Endothelial cell of umbilical vein (primary cell): ENCODE data around the gene MOAP1. TPM values are rescaled to one million over a fixed set of nuclear protein-coding genes. Genes with fewer than 3 reads are reported as not detected.

Experiments used
- BruUV-seq: library from RNA; stranded (reverse); fragments of 400-500 nt; replicated peaks from 2 replicates; lab custom pipeline; 2021; lab: Mats Ljungman, UMichigan
- CTCF ChIA-PET: fragments of 300-600, 350-600 bp; sonication (Branson Sonifier 250); formaldehyde crosslinking; loops from one replicate; lab custom pipeline; 2021; ENCODE audit warnings: antibody characterized with exemption, inconsistent platforms; lab: Charles Lee
- POLR2A ChIA-PET: fragments of 300-600, 350-600 bp; sonication (Branson Sonifier 250); formaldehyde crosslinking; loops from one replicate; lab custom pipeline; 2021; ENCODE audit warnings: antibody characterized with exemption, inconsistent platforms; lab: Charles Lee
- DNase-seq: peaks from one replicate; pipeline ENCODE4 v3.0.0-alpha.2; 2011; ENCODE audit warnings: low read depth, low spot score
- FAIRE-seq: peaks from 2 replicates; lab custom pipeline; 2011; peaks lifted over from hg19 to GRCh38; lab: Jason Lieb, UNC
- H2AFZ ChIP-seq: 2 replicates; pipeline ENCODE4 v1.6.0; 2012; ENCODE audit warnings: low read depth, low read length, control low read depth, inconsistent platforms
- H3K27ac ChIP-seq: 2 replicates; pipeline ENCODE4 v1.5.1; 2011; ENCODE audit warnings: low read depth, mild to moderate bottlenecking, control low read depth, low read length, moderate library complexity; ENCODE audit not compliant: insufficient read depth
- H3K27me3 ChIP-seq, 2 experiments: 2 replicates each; pipeline versions ENCODE4 v1.6.0 to v1.6.1; 2011; ENCODE audit warnings: low read length in 2 of 2, mixed read lengths in 1 of 2; ENCODE audit not compliant: control insufficient read depth in 2 of 2, insufficient read depth in 2 of 2
- H3K36me3 ChIP-seq, 2 experiments: 2 replicates in 1 of 2; 3 replicates in 1 of 2; pipeline ENCODE4 v1.5.1; 2011; ENCODE audit warnings: low read length in 2 of 2, mild to moderate bottlenecking in 1 of 2, moderate library complexity in 1 of 2; ENCODE audit not compliant: control insufficient read depth in 2 of 2, insufficient read depth in 2 of 2; ENCODE audit errors: extremely low read depth in 1 of 2
- H3K4me1 ChIP-seq: 3 replicates; pipeline ENCODE4 v1.5.1; 2011; ENCODE audit warnings: mild to moderate bottlenecking, low read length; ENCODE audit not compliant: control insufficient read depth, insufficient read depth; ENCODE audit errors: extremely low read depth
- H3K4me2 ChIP-seq: 2 replicates; pipeline ENCODE4 v1.6.1; 2011; ENCODE audit warnings: low read length, control low read depth, mixed read lengths; ENCODE audit not compliant: insufficient read depth
- H3K4me3 ChIP-seq, 3 experiments: fragments of 200-600 bp in 1 of 3; sonication (generic), shearing (Covaris generic) in 1 of 3; replicated peaks in 1 of 3; 2 replicates each; pipeline ENCODE4 v1.5.1; 2011 to 2016; ENCODE audit warnings: control low read depth in 3 of 3, low read length in 3 of 3, mild to moderate bottlenecking in 2 of 3, inconsistent platforms in 1 of 3, low read depth in 1 of 3, moderate library complexity in 1 of 3; ENCODE audit not compliant: insufficient read depth in 1 of 3
- H3K79me2 ChIP-seq: 2 replicates; pipeline ENCODE4 v1.6.0; 2012; ENCODE audit warnings: low read length, inconsistent platforms; ENCODE audit not compliant: control insufficient read depth, insufficient read depth
- H3K9ac ChIP-seq: replicated peaks from 2 replicates; pipeline ENCODE3; 2011; ENCODE audit warnings: low read length, control low read depth; ENCODE audit not compliant: insufficient read depth; ENCODE audit errors: extremely low read depth
- H3K9me1 ChIP-seq: replicated peaks from 3 replicates; pipeline ENCODE4 v1.6.0; 2011; ENCODE audit warnings: mild to moderate bottlenecking, low read length; ENCODE audit not compliant: control insufficient read depth, insufficient read depth; ENCODE audit errors: extremely low read depth
- H3K9me3 ChIP-seq: replicated peaks from 2 replicates; pipeline ENCODE4 v1.5.1; 2012; ENCODE audit warnings: low read length, inconsistent platforms; ENCODE audit not compliant: control insufficient read depth, insufficient read depth
- H4K20me1 ChIP-seq: replicated peaks from 2 replicates; pipeline ENCODE3; 2011; ENCODE audit warnings: mild to moderate bottlenecking, low read length; ENCODE audit not compliant: control insufficient read depth, insufficient read depth; ENCODE audit errors: extremely low read depth
- FOS ChIP-seq: IDR thresholded peaks from 2 replicates; pipeline ENCODE4 v1.6.1; 2011; ENCODE audit warnings: mild to moderate bottlenecking, low read length, moderate library complexity, borderline replicate concordance; ENCODE audit not compliant: insufficient read depth
- MAX ChIP-seq: IDR thresholded peaks from 2 replicates; pipeline ENCODE4 v1.6.1; 2011; ENCODE audit not compliant: insufficient read depth, insufficient read length
- POLR2A ChIP-seq: IDR thresholded peaks from 2 replicates; pipeline ENCODE4 v1.6.1; 2012; ENCODE audit warnings: low read depth, mild to moderate bottlenecking, control low read depth, low read length
- POLR2AphosphoS5 ChIP-seq: IDR thresholded peaks from 2 replicates; pipeline ENCODE4 v1.6.1; 2012; ENCODE audit warnings: low read depth, mild to moderate bottlenecking, control low read depth, low read length, moderate library complexity; ENCODE audit not compliant: insufficient read depth
- dilution Hi-C: fragments of 300-500 bp; cut with MboI; formaldehyde crosslinking; loops from one replicate; pipeline ENCODE4 v1.15.0; 2019; ENCODE audit warnings: low sequenced_read_pairs; ENCODE audit not compliant: extremely low pct_ligation_motif_present
- intact Hi-C: fragments of 100-400 bp; cut with micrococcal nuclease; formaldehyde crosslinking; loops from one replicate; pipeline ENCODE4 v1.10.0; 2022
- polyA plus RNA-seq, 4 experiments: library from polyadenylated mRNA; depleted of rRNA in 3 of 4; stranded (reverse) in 3 of 4; unstranded in 1 of 4; fragments of >200 nt; gene quantifications; 2 replicates each; pipeline versions ENCODE4 v1.2.1 to v1.2.3, GENCODE V29; 2011 to 2012; ENCODE audit warnings: missing spikeins in 1 of 4
- total RNA-seq: library from RNA; stranded (reverse); gene quantifications from 2 replicates; pipeline ENCODE4 v1.2.3, GENCODE V29; 2021

The MOAP1 gene
- total and polyA plus RNA-seq, 2 donors (not counting 3 experiments of a cell fraction or from before 2014, with no cell fraction given) = 15.0 to 21.0 TPM

- H3K4me3 ChIP-seq = peak overlapping the region in 1 of 3 experiments; percentile 14
- H3K9ac ChIP-seq = no peak overlapping the region
- H3K9me3 ChIP-seq = no peaks in the 10 kb centered on the region
- intact Hi-C loops = loop anchor here (2.0 to 5.0 kb wide), 2 partner anchors 101 to 385 kb away; partner anchors contain the start of gene BTBD7
- H3K4me2 ChIP-seq = peak overlapping the region; percentile 33
- ChIA-PET POLR2A (interaction anchor here (0.7 kb wide), 1 partner anchor 13 kb away, joined by 3 read pairs; no protein-coding TSS in a partner anchor), CTCF (interaction anchor here (0.6 to 3.3 kb wide), 4 partner anchors 13 to 322 kb away, joined by 3 to 10 read pairs (median 3); no protein-coding TSS in a partner anchor)
- no peaks in the 10 kb centered on the region for H4K20me1 ChIP-seq
- H3K79me2 ChIP-seq = no peaks in the 10 kb centered on the region
- H3K27ac ChIP-seq = no peak overlapping the region
- peaks cover 5% of the 10 kb centered on the region in 2 experiments for H3K36me3 ChIP-seq
- H3K4me1 ChIP-seq = no peaks in the 10 kb centered on the region
- TF ChIP-seq POLR2AphosphoS5 (no peak), FOS (no peak), POLR2A (no peak), MAX (no peak)
- H3K27me3 ChIP-seq = no peaks in the 10 kb centered on the region
- FAIRE-seq = no peak
- no peaks in the 10 kb centered on the region for H3K9me1 ChIP-seq
- no TSS peak for BruUV-seq
- peak overlapping the region; percentile 57 for H2AFZ ChIP-seq
- dilution Hi-C loops = no loop called here
- DNase-seq = no peak
Observed at GRCh38 chr14:93232159-93232558, 47.5 kb upstream of the MOAP1 start.

DNA sequence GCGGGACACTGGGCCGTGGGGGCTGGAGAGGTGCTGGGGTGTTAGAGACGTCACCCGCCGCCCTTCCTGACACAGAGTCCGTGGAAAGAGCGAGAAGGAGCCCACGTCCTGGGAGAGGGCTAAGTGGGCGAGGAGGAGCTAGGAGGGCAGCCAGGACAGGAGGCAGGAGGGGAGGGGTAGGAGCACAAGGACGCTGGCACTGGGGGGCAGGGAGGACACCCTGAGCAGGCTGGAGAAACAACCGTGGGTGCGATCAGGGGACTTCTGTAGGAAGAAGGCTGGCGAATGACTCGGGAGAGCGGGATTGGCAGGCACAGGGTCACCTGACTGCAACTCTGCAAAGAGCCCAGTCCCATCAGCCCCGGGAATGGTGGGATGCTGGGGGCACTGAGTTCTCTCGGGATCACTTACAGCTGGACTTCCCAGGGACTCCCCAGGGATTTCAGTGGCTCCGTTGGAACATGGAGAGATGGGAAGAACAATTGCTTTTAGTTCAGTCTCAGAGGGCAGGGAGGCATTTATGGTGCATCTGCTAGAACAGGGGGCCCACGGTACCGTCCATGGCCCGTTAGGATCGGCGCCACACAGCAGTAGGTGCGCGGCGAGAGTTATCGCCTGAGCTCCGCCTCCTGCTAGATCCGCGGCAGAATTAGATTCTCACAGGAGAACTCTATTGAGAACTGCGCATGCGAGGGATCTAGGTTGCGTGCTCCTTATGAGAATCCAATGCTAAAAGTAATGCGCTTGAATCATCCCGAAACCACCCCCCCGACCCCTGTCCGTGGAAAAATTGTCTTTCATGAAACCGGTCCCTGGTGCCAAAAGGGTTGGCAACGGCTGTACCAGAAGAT lies 46.7 kb upstream of the MOAP1 start:
- no peak overlapping the region for H3K27ac ChIP-seq
- H3K27me3 ChIP-seq = no peaks in the 10 kb centered on the region
- FAIRE-seq (peak; percentile 78), DNase-seq (peak; percentile 71)
- dilution Hi-C loops = no loop called here
- peaks cover 5 to 8% of the 10 kb centered on the region in 2 experiments for H3K36me3 ChIP-seq
- no peaks in the 10 kb centered on the region for H3K79me2 ChIP-seq
- no peaks in the 10 kb centered on the region for H3K9me3 ChIP-seq
- H3K4me2 ChIP-seq = peak overlapping the region; percentile 33
- POLR2A ChIA-PET = interaction anchor here (0.7 kb wide), 1 partner anchor 12 kb away, joined by 3 read pairs; no protein-coding TSS in a partner anchor
- intact Hi-C loops = loop anchor here (5.0 kb wide), 1 partner anchor 386 kb away; no protein-coding TSS in a partner anchor
- no TSS peak for BruUV-seq
- no peak overlapping the region for H3K9ac ChIP-seq
- H3K4me1 ChIP-seq = no peaks in the 10 kb centered on the region
- TF ChIP-seq MAX = no peak
- peak; percentile 52 for TF ChIP-seq POLR2A
- H4K20me1 ChIP-seq = no peaks in the 10 kb centered on the region
- H3K9me1 ChIP-seq = no peaks in the 10 kb centered on the region
- CTCF ChIA-PET = interaction anchor here (0.6 to 3.3 kb wide), 4 partner anchors 12 to 323 kb away, joined by 3 to 10 read pairs (median 4); no protein-coding TSS in a partner anchor
- H2AFZ ChIP-seq = peak overlapping the region; percentile 57
- H3K4me3 ChIP-seq = peak overlapping the region in 2 of 3 experiments; percentile 14 to 37
